ENCODE measurements around the gene ZBTB46.

ZBTB46 gene

DNA sequence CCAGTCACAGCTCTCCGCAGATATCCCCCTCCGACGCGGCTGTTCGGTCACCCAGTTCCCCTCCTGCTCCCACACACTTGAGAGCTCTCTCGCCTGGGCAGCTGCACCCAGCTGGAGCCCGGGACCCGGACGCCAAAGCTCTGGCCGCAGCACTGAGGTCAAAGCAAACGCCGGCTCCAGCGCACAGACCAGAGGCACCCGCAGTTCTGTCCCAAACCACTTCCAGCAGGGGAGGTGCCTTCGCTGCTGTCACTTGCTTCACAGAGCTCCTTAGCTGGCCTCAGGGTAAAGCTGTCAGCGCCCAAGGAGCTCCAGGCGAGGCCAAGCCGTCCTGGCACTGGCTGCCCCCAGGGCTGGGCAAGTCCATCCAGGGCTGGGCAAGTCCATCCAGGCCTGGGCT lies 63.6 kb downstream of the ZBTB46 start:
- no peak for TF ChIP-seq CTCF (IDR thresholded peaks at IDR 0.05)

DNA sequence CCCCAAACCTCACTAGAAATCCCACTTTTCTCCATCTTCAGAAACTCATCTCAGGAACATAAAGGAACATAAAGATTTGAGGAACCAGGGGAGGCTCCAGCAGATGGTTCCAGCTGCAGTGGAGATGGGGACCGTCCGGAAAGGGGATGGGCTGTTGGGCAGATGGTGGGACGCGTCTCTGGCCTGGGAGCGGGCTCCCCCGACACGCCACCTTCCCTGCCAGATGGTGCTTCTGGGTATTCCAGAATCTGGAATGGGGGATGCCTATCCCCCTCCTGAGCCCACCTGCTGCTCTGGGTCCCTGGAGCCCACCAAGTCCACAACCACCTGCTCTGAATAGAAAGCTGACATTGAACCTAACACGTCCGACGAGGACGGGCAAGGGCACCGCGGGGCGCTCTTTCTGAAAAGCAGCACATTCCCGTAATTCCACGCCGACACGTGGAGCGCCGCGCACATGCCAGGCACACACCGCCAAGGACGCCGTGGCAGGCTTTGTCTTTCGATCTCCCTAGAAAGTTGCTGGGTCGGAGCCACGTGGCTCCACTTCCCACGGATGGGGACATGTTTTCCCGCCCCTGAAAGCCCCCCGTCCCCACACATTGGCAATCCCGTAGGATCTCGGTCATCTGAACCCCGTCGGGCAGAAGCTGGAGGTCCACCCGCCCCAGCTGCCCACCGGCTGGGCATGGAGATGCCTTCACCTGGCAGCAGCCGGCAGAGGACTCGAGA lies 64.2 kb downstream of the ZBTB46 start:
- TF ChIP-seq CTCF (IDR thresholded peaks at IDR 0.05) = no peak

DNA sequence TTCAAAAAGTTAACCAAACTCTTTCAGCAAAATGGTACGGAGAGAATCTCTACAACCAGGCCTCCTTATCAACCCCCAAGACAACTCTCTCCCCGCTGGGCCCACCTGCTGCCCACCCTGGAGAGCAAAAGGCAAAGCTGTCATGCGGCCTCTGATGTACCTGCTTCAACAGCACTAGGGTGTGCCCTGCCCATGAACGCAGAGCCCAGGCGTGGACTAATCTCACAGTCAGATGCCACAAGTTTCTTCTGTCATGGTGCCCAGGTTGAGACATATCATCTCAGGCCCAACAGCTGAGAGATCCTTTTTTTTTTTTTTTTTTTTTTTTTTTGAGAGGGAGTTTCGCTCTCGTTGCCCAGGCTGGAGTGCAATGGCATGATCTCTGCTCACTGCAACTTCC lies 65.2 kb downstream of the ZBTB46 start:
- TF ChIP-seq CTCF (IDR thresholded peaks at IDR 0.05) = no peak

DNA sequence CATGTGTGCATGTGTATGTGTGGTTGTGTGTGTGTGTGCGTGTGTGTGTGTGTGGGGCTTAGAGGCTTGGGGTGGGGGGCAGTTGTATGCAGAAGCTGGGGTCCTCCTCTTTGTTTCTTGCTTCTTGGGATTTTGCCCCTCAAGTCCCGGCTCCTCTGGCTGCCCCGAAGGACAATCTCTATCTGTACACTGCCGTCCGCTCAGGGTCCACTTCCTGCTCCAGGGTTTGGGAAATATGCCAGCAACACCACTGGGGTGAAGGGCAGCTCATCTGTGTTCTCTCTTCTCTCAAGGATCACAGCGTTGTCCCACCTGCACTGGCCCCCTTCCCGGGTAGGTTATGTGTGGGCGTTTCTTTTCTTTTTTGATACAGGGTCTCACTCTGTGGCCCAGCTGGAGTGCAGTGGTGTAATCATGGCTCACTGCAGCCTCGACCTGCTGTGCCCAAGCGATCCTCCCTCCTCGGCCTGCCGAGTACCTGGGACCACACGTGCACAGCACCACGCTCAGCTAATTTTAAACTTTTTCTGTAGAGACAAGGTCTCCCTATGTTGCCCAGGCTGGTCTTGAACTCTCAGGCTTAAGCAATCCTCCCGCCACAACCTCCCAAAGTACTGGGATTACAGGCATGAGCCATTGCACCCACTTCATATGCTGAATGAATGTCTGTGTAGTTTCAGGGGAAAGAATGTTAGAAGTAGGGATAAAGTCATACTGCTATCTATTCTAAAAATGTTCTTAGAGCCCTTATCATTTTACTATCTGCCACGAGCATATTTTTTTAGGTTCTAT lies 65.8 kb downstream of the ZBTB46 start:
- no peak for TF ChIP-seq CTCF (IDR thresholded peaks at IDR 0.05)

DNA sequence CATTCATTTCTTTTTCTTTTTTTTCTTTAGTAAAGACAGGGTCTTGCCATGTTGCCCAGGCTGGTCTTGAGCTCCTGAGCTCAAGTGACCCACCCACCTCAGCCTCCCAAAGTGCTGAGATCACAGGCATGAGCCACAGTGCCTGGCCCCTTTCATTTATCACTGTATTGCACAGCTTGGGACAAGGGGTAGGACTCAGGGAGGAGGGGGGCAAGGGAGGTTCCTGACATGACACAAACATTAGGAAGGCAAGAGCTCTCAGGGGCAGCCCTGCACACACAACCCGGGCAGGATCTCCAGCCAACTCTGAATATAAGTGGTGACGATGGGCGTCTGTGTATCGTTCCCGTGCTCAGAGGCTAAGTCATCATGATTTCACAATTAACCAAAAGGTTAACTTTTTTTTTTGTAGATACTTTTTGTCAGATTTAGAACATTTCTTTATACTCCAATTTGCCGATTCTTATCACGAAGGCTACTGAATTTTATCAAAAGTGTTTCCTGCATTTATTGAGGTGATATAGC lies 71.6 kb downstream of the ZBTB46 start:
- TF ChIP-seq CTCF (IDR thresholded peaks at IDR 0.05) = no peak

DNA sequence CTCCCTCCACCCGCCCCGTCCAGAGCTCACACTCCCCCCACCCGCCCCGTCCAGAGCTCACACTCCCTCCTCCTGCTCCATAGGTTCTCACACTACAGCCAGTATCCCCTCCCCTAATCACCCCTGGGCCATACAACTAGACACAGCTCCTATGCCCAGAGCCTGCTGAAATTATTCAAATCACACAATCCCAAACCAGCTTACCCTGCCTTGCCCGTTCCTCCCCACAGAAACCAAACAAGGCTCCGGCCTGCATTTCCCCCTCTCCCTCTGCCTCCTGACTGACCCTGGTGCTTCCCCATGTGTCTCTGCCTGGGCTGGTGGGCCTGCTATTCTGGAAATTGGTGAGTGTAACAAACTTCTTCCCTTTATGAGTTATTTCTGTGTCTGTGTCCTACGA lies 72.9 kb downstream of the ZBTB46 start:
- no peak for TF ChIP-seq CTCF (IDR thresholded peaks at IDR 0.05)

GRCh38 chr20:63756648-63756991 lies 74.4 kb downstream of the ZBTB46 start:
- no peak for TF ChIP-seq CTCF (IDR thresholded peaks at IDR 0.05)
